Activated CD4-positive, alpha-beta memory T cell treated with anti-CD3 and anti-CD28 coated beads, Interleukin-2, amount 10 ng/mL, durations not matched to agents 7 days and 5 days (primary cell): ENCODE data around the gene MCL1. TPM values are rescaled to one million over a fixed set of nuclear protein-coding genes. Genes with fewer than 3 reads are reported as not detected.

Experiments used
- CTCF ChIA-PET: fragments of 350-600 bp; sonication (Branson Sonifier 250); formaldehyde crosslinking; loops from one replicate; lab custom pipeline; 2021; ENCODE audit warnings: antibody characterized with exemption, inconsistent platforms; lab: Charles Lee
- POLR2A ChIA-PET: fragments of 350-600 bp; sonication (Branson Sonifier 250); formaldehyde crosslinking; loops from one replicate; lab custom pipeline; 2021; ENCODE audit warnings: antibody characterized with exemption; lab: Charles Lee
- DNase-seq: peaks from one replicate; pipeline ENCODE4 v3.0.0-alpha.2; 2020
- H3K27ac Mint-ChIP-seq: one replicate; pipeline ENCODE4 v1.8.0; 2021; ENCODE audit warnings: mild to moderate bottlenecking, mixed read lengths
- H3K27me3 Mint-ChIP-seq: one replicate; pipeline ENCODE4 v1.8.0; 2021; ENCODE audit warnings: mixed read lengths
- H3K36me3 Mint-ChIP-seq: one replicate; pipeline ENCODE4 v1.8.0; 2021; ENCODE audit warnings: low read depth, mixed read lengths
- H3K4me1 Mint-ChIP-seq: one replicate; pipeline ENCODE4 v1.8.0; 2021; ENCODE audit warnings: mixed read lengths
- H3K4me3 Mint-ChIP-seq: one replicate; pipeline ENCODE4 v1.8.0; 2021; ENCODE audit warnings: mild to moderate bottlenecking, mixed read lengths
- H3K9me3 Mint-ChIP-seq: one replicate; pipeline ENCODE4 v1.8.0; 2021; ENCODE audit warnings: mixed read lengths
- total RNA-seq, 2 experiments: library from RNA; stranded (reverse); gene quantifications; one replicate each; pipeline ENCODE4 v1.2.3, GENCODE V29; 2021

Gene MCL1
- total RNA-seq, 2 experiments from 2014 or later = 470 to 472 TPM

- Mint-ChIP-seq H3K27ac (no peak overlapping the region), H3K27me3 (peaks cover 24% of the 10 kb centered on the region), H3K4me3 (no peak overlapping the region), H3K36me3 (no peaks in the 10 kb centered on the region), H3K4me1 (peaks cover 4% of the 10 kb centered on the region), H3K9me3 (no peaks in the 10 kb centered on the region)
- CTCF ChIA-PET = interaction anchor here (1.2 kb wide), 1 partner anchor 11 kb away, joined by 5 read pairs; no protein-coding TSS in a partner anchor
- DNase-seq = no peak
- POLR2A ChIA-PET = interaction anchor here (0.6 to 0.7 kb wide), 2 partner anchors 8 to 188 kb away, joined by 3 read pairs; no protein-coding TSS in a partner anchor
These were observed 35.8 kb downstream of the MCL1 start for GRCh38 chr1:150543500-150544143.

GRCh38 chr1:150537732-150538684 is 41.4 kb downstream of the MCL1 start:
- H3K9me3 Mint-ChIP-seq = no peaks in the 10 kb centered on the region
- no peak overlapping the region for H3K27ac Mint-ChIP-seq
- H3K27me3 Mint-ChIP-seq = peaks cover 5% of the 10 kb centered on the region
- CTCF ChIA-PET = no interaction called here
- no peaks in the 10 kb centered on the region for H3K4me1 Mint-ChIP-seq
- no peak for DNase-seq
- no peaks in the 10 kb centered on the region for H3K36me3 Mint-ChIP-seq
- POLR2A ChIA-PET = interaction anchor here (1.4 kb wide), 1 partner anchor 92 kb away, joined by 3 read pairs; the partner anchor contains the start of gene ENSA
- H3K4me3 Mint-ChIP-seq = no peak overlapping the region

DNA sequence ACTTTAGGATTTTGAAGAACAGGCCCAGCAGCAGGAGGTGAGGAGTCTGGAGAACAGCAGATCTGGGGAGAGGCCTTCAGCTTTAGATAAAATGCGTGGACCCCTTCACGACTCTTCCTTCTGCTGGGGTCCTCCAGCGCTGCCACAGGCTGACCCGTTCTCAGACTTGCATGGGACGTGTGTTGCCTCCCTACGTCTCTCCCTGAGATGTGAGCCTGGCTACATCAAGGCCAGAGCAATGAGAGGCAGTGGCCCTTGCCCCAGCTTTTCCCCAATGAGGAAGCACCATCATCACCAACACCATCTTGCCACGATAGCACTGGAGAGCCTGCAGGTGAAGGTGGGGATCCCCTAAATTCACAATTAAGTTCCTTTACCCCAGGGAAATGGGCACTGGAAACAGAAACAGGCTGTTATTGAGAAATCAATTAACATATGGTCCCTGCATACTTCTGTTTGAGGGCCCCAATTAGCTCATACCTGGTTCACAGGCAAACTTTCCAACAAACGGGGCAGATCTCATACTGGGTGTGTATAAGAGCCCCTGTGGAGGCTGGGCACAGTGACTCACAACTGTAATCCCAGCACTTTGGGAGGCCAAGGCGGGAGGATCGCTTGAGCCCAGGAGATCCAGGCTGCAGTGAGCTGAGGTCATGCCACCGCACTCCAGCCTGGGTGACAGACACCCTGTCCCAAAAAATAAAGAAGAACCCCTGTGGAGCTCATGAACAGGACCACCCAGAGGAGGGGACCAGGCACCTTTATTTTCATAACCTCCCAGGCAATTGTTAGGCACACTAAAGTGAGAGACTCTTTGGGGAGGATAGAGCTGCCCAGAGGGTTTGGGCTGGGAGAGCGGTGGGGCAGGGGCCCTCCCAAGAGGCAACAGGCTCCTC is 42.3 kb downstream of the MCL1 start:
- Mint-ChIP-seq H3K9me3 (no peaks in the 10 kb centered on the region), H3K27me3 (no peaks in the 10 kb centered on the region), H3K4me1 (no peaks in the 10 kb centered on the region), H3K27ac (no peak overlapping the region), H3K36me3 (no peaks in the 10 kb centered on the region), H3K4me3 (no peak overlapping the region)
- POLR2A ChIA-PET = interaction anchor here (1.4 kb wide), 1 partner anchor 92 kb away, joined by 3 read pairs; the partner anchor contains the start of gene ENSA
- no peak for DNase-seq
- CTCF ChIA-PET = interaction anchor here (0.9 to 1.4 kb wide), 2 partner anchors 21 to 23 kb away, joined by 3 to 5 read pairs; partner anchors contain the start of gene FALEC

DNA sequence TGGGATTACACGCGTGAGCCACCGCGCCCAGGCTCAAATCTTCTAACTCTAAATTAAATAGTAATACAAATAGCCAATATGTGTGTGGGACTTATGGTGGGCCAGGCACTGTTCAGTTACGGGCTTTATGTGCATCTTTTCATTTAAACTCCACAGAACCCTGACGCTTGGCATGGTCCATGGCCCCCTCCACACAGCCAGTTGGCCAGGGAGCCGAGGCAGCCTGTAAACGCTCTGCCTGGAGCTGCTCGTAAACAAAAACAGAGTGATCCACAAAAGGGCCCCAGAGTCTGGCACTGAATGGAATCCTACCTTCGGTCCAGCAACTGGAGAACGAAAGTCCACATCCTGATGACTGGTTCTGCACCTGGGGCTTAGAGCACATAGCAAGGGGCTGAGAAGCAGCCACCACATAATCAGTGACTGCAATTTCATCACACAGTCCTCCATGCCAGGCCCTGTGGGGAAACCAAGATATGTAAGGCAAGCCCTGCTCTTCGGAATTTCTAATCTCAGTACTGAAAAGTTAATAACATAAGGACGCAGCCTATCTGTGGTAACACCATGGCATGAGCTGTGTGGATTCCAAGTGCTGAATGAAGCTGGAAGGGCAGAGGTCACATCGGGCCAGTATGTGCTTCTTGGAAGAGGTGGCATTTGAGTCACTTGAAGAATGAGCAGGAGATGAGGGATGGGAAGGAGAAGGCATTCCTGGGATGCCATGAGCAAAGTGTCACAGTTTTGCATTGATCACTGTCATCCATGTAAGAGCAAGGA is 43.7 kb downstream of the MCL1 start:
- no peaks in the 10 kb centered on the region for H3K9me3 Mint-ChIP-seq
- no peaks in the 10 kb centered on the region for H3K4me1 Mint-ChIP-seq
- CTCF ChIA-PET = interaction anchor here (1.4 kb wide), 1 partner anchor 20 kb away, joined by 5 read pairs; the partner anchor contains the start of gene FALEC
- no peak for DNase-seq
- no peak overlapping the region for H3K27ac Mint-ChIP-seq
- H3K4me3 Mint-ChIP-seq = no peak overlapping the region
- no peaks in the 10 kb centered on the region for H3K27me3 Mint-ChIP-seq
- H3K36me3 Mint-ChIP-seq = no peaks in the 10 kb centered on the region
- POLR2A ChIA-PET = interaction anchor here (0.9 kb wide), 1 partner anchor 49 kb away, joined by 3 read pairs; no protein-coding TSS in a partner anchor

GRCh38 chr1:150534002-150534401 is 45.4 kb downstream of the MCL1 start:
- POLR2A ChIA-PET = no interaction called here
- no peaks in the 10 kb centered on the region for H3K27me3 Mint-ChIP-seq
- no peaks in the 10 kb centered on the region for H3K36me3 Mint-ChIP-seq
- H3K9me3 Mint-ChIP-seq = no peaks in the 10 kb centered on the region
- H3K4me1 Mint-ChIP-seq = no peaks in the 10 kb centered on the region
- H3K27ac Mint-ChIP-seq = no peak overlapping the region
- H3K4me3 Mint-ChIP-seq = no peak overlapping the region
- no peak for DNase-seq
- CTCF ChIA-PET = interaction anchor here (1.1 to 2.5 kb wide), 3 partner anchors 9 to 278 kb away, joined by 3 to 7 read pairs (median 3); no protein-coding TSS in a partner anchor

DNA sequence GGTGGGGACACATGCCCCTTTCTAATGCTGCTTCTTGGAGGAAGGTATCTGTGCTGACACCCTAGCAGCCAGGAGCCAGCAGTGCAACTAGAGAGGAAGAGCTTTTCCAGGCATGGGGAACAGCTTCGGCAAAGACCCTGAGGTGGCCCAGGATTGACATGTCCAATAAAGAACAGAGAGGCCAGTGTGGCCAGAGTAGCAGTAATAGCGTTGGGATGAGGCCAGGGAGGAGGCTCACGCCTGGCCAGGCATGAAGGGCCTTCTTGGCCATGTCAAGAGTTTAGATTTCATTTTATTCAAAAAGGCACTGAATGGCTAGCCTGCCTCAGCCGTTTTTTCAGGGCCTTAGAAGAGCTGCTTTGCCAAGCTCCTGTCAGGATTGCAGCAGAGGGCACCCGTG is 46.5 kb downstream of the MCL1 start:
- no peak overlapping the region for H3K4me3 Mint-ChIP-seq
- ChIA-PET POLR2A (interaction anchor here (1.5 kb wide), 1 partner anchor 46 kb away, joined by 6 read pairs; the partner anchor contains the start of gene TARS2), CTCF (interaction anchor here (0.6 to 2.7 kb wide), 22 partner anchors 8 to 389 kb away, joined by 3 to 20 read pairs (median 3); partner anchors contain the start of genes ENSA and FALEC)
- H3K9me3 Mint-ChIP-seq = no peaks in the 10 kb centered on the region
- no peak overlapping the region for H3K27ac Mint-ChIP-seq
- no peaks in the 10 kb centered on the region for H3K36me3 Mint-ChIP-seq
- H3K27me3 Mint-ChIP-seq = no peaks in the 10 kb centered on the region
- H3K4me1 Mint-ChIP-seq = no peaks in the 10 kb centered on the region
- no peak for DNase-seq

DNA sequence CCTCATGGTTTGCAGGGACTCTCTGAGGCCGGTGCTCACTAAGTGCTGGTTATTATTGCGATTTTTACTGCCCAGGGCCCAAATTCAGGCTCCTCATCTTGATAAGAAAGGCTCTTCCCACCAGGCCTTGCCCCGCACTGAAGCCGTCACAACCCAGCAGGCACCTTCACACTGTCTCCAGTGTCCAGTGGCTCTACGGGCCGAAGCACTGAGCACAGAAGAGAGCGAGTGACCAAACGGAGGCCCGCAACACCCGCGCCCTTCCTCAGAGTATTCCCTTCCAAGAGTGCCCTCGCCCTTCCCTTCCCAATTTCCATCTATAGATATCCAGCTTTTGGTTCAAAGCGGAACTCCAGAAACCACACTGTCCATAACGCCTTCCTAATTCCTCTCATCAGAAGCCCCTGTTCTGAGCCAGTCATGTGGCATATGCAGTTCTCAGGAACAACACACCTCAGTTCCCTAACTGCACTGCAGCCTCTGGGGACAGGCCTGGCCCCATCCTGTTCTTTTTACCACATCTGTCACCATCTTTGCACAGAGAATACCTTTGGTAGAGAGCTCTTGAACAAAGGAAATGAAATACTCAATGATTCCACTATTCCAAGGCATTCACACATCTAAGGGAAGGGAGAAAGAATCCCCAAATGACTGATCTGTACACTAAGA is 48.8 kb downstream of the MCL1 start:
- H3K27ac Mint-ChIP-seq = no peak overlapping the region
- no peaks in the 10 kb centered on the region for H3K9me3 Mint-ChIP-seq
- POLR2A ChIA-PET = interaction anchor here (1.0 kb wide), 1 partner anchor 15 kb away, joined by 4 read pairs; the partner anchor contains the start of gene FALEC

GRCh38 chr1:150529017-150529416 is 50.4 kb downstream of the MCL1 start:
- no peak overlapping the region for H3K27ac Mint-ChIP-seq
- H3K27me3 Mint-ChIP-seq = no peaks in the 10 kb centered on the region
- ChIA-PET CTCF (interaction anchor here (0.5 to 1.3 kb wide), 2 partner anchors 13 to 16 kb away, joined by 3 to 4 read pairs; no protein-coding TSS in a partner anchor), POLR2A (no interaction called here)
- no peak overlapping the region for H3K4me3 Mint-ChIP-seq
- no peaks in the 10 kb centered on the region for H3K36me3 Mint-ChIP-seq
- H3K4me1 Mint-ChIP-seq = no peaks in the 10 kb centered on the region
- no peak for DNase-seq
- no peaks in the 10 kb centered on the region for H3K9me3 Mint-ChIP-seq

More for the DNA sequence above, 48.8 kb downstream of the MCL1 start:
- CTCF ChIA-PET = interaction anchor here (0.5 to 2.1 kb wide), 4 partner anchors 12 to 65 kb away, joined by 3 to 4 read pairs (median 4); partner anchors contain the start of gene FALEC
- Mint-ChIP-seq H3K27me3 (no peaks in the 10 kb centered on the region), H3K4me3 (no peak overlapping the region), H3K4me1 (no peaks in the 10 kb centered on the region), H3K36me3 (no peaks in the 10 kb centered on the region)
- DNase-seq = no peak

GRCh38 chr1:150528196-150528595 is 51.2 kb downstream of the MCL1 start:
- no peak for DNase-seq
- Mint-ChIP-seq H3K27me3 (no peaks in the 10 kb centered on the region), H3K4me3 (no peak overlapping the region), H3K36me3 (no peaks in the 10 kb centered on the region), H3K27ac (no peak overlapping the region), H3K4me1 (no peaks in the 10 kb centered on the region), H3K9me3 (no peaks in the 10 kb centered on the region)
- POLR2A ChIA-PET = no interaction called here
- CTCF ChIA-PET = no interaction called here

DNA sequence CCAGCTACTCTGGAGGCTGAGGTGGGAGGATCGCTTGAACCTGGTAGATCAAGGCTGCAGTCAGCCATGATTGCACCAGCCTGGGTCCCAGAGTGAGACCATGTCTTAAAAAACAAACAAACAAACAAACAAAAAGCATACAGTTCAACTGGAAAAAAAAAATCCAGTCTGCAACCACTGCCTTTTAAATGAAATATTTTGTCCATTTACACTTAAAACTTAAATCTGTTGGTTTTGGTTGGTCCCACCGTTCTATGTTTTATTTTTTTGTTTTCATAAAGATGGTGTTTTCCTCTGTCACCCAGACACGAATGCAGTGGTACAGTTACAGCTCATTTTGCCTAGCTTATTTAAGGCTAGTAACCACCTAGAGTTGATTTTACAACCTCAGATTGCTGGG is 54.1 kb downstream of the MCL1 start:
- Mint-ChIP-seq H3K9me3 (no peaks in the 10 kb centered on the region), H3K36me3 (no peaks in the 10 kb centered on the region), H3K27me3 (no peaks in the 10 kb centered on the region), H3K27ac (no peak overlapping the region), H3K4me1 (peaks cover 4% of the 10 kb centered on the region), H3K4me3 (no peak overlapping the region)
- CTCF ChIA-PET = interaction anchor here (1.1 to 1.2 kb wide), 2 partner anchors 8 to 23 kb away, joined by 3 read pairs; no protein-coding TSS in a partner anchor
- POLR2A ChIA-PET = no interaction called here
- no peak for DNase-seq
